ENCODE data around the gene AMTN.
"Not testable (repeated sequence)": the region's sequence is repeated elsewhere in the genome, so short reads cannot be mapped to it uniquely, and the experiment has no call there.

AMTN gene

GRCh38 chr4:70533791-70534190 lies 15.4 kb downstream of the AMTN start:
- DNase-seq (no peak), ATAC-seq (no peak)
- no peak overlapping the region for H3K27ac Mint-ChIP-seq
- H3K4me3 Mint-ChIP-seq = no peak overlapping the region
- no peaks in the 10 kb centered on the region for H3K4me1 Mint-ChIP-seq
- no peaks in the 10 kb centered on the region for H3K27me3 Mint-ChIP-seq
- no peaks in the 10 kb centered on the region for H3K9me3 Mint-ChIP-seq

DNA sequence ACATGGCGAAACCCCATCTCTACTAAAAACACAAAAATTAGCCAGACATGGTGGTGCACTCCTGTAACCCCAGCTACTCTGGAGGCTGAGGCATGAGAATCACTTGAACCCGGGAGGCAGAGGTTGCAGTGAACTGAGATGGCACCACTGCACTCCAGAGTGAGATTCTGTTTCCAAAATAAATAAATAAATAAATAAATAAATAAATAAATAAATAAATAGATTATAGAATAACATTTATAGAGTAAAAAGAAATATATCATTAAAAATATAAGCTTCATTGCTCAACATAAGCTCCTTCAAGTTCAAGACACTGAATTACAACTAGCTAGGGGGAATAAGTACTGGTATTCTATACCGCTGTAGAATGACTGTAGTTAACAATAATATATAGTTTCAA lies 16.5 kb downstream of the AMTN start:
- H3K9me3 Mint-ChIP-seq, DNase-seq, H3K4me3 Mint-ChIP-seq, H3K4me1 Mint-ChIP-seq, ATAC-seq, H3K27ac Mint-ChIP-seq, H3K27me3 Mint-ChIP-seq: not testable (repeated sequence)

DNA sequence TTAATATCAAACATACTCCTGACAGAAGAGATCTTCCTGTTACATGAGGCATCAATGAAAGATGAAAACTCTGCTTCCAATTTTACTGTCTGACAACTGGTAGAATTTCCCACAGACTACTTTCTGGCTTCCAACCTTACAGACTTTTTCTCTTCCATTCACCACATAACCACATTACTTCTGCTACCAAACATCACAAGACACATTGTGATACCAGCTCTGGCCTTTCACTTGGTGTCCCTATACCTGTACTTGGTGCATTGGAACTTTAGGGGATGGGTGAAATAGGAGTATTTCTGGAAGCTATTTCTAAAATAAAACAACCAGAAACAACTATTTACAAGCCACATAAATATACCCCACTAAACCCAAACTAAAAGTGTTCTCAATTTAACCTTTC lies 20.5 kb downstream of the AMTN start:
- Mint-ChIP-seq H3K4me3 (no peak overlapping the region), H3K27ac (no peak overlapping the region), H3K27me3 (peaks cover 8% of the 10 kb centered on the region), H3K9me3 (no peaks in the 10 kb centered on the region), H3K4me1 (no peaks in the 10 kb centered on the region)
- ATAC-seq (no peak), DNase-seq (no peak)

DNA sequence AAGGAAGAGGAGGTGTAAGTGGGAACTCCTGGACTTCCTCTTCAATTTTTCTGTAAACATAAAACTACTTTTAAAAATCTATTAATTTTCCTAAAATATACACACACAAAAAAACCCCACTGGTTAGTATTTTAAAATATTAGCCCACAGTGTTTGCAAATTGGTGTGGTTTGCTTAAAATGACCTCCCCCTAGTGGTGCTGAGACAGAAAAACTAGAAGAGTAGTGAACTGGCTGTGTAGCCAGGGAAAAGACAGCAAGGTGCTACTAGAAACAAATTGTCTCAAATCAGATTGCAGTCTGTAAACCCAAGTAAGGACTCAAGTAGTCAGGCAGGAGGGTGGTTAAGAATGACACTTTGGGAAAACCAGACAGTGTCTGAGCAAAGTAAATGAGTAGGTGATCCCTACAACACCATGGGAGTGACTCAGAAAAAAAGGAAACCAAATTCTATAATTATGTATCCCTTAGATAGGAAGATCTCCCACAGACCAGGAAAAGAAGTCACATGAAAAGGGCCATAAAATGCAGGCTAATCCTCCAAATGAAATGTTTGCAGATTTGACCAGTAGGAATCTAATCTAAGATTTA lies 26.0 kb downstream of the AMTN start:
- Mint-ChIP-seq H3K4me1 (no peaks in the 10 kb centered on the region), H3K27ac (no peak overlapping the region), H3K27me3 (peaks cover 16% of the 10 kb centered on the region), H3K9me3 (no peaks in the 10 kb centered on the region), H3K4me3 (no peak overlapping the region)
- ATAC-seq (no peak), DNase-seq (no peak)

DNA sequence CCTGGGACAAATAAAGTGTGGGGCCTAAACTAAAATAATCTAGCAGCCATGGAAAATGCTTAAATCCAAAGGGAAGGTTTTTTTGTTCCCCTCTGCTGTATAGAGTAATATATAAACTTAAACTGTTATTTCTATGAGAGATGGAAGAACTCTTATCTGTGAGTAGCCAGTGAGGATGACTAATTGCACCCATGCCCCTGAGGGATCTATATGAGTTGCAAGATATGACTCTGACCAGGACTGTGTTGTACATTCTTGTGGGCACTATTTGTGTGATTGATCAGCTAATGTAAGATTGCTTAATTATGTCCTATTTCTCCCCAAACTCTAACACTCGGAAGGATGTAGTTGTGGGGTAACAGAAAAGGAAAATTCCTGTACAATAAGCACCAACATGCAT lies 38.5 kb downstream of the AMTN start:
- no peak for DNase-seq
- Mint-ChIP-seq H3K4me3 (no peak overlapping the region), H3K9me3 (peaks cover 0 to 4% of the 10 kb centered on the region in 2 donors), H3K27ac (no peak overlapping the region), H3K4me1 (peaks cover 11% of the 10 kb centered on the region), H3K27me3 (no peaks in the 10 kb centered on the region)
- ATAC-seq = no peak

GRCh38 chr4:70559211-70559830 lies 41.0 kb downstream of the AMTN start:
- ATAC-seq (no peak), DNase-seq (peak; percentile 27 to 33)
- Mint-ChIP-seq H3K4me3 (no peak overlapping the region), H3K9me3 (peaks cover 0 to under 1% of the 10 kb centered on the region in 2 donors), H3K27me3 (no peaks in the 10 kb centered on the region), H3K4me1 (peaks cover 11% of the 10 kb centered on the region), H3K27ac (no peak overlapping the region)

GRCh38 chr4:70559924-70560323 lies 41.6 kb downstream of the AMTN start:
- no peaks in the 10 kb centered on the region for H3K9me3 Mint-ChIP-seq
- no peak overlapping the region for H3K27ac Mint-ChIP-seq
- no peaks in the 10 kb centered on the region for H3K27me3 Mint-ChIP-seq
- DNase-seq (no peak), ATAC-seq (no peak)
- H3K4me3 Mint-ChIP-seq = no peak overlapping the region
- H3K4me1 Mint-ChIP-seq = peaks cover 11% of the 10 kb centered on the region

DNA sequence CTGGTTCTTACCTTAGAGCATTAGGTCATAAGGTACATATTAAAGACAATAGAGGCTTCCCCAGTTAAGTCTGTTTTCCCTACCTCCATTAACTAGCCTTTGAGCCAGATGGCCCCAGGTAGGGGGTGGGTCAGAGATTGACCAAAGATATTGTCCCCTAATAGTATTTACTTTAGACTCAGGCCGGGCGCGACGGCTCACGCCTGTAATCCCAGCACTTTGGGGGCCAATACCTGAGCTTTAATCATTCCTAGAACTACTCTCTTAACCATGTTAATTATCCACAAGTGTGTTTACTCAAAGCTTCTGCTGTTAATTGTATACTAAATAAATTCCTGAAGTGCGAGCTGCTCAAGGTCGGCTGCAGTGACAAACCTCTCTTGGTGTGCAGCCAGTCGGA lies 45.7 kb downstream of the AMTN start:
- ATAC-seq (no peak), DNase-seq (no peak)
- Mint-ChIP-seq H3K9me3 (peaks cover 0 to 4% of the 10 kb centered on the region in 2 donors), H3K27me3 (no peaks in the 10 kb centered on the region), H3K4me3 (no peak overlapping the region), H3K27ac (no peak overlapping the region), H3K4me1 (peaks cover 4% of the 10 kb centered on the region)

GRCh38 chr4:70570796-70571195 lies 52.4 kb downstream of the AMTN start:
- Mint-ChIP-seq H3K27ac (no peak overlapping the region), H3K4me1 (no peaks in the 10 kb centered on the region), H3K9me3 (peaks cover 4 to 10% of the 10 kb centered on the region in 2 donors), H3K4me3 (no peak overlapping the region), H3K27me3 (peaks cover 18% of the 10 kb centered on the region)
- ATAC-seq = no peak
- no peak for DNase-seq

GRCh38 chr4:70571772-70572171 lies 53.4 kb downstream of the AMTN start:
- H3K4me1 Mint-ChIP-seq = no peaks in the 10 kb centered on the region
- no peak for ATAC-seq
- no peak for DNase-seq
- peaks cover 4 to 10% of the 10 kb centered on the region in 2 donors for H3K9me3 Mint-ChIP-seq
- peaks cover 18% of the 10 kb centered on the region for H3K27me3 Mint-ChIP-seq
- no peak overlapping the region for H3K27ac Mint-ChIP-seq
- H3K4me3 Mint-ChIP-seq = no peak overlapping the region

GRCh38 chr4:70575964-70576363 lies 57.6 kb downstream of the AMTN start:
- ATAC-seq = no peak
- Mint-ChIP-seq H3K9me3 (peaks cover 0 to 5% of the 10 kb centered on the region in 2 donors), H3K4me1 (no peaks in the 10 kb centered on the region), H3K4me3 (no peak overlapping the region), H3K27ac (no peak overlapping the region), H3K27me3 (peaks cover 4% of the 10 kb centered on the region)
- DNase-seq = no peak

DNA sequence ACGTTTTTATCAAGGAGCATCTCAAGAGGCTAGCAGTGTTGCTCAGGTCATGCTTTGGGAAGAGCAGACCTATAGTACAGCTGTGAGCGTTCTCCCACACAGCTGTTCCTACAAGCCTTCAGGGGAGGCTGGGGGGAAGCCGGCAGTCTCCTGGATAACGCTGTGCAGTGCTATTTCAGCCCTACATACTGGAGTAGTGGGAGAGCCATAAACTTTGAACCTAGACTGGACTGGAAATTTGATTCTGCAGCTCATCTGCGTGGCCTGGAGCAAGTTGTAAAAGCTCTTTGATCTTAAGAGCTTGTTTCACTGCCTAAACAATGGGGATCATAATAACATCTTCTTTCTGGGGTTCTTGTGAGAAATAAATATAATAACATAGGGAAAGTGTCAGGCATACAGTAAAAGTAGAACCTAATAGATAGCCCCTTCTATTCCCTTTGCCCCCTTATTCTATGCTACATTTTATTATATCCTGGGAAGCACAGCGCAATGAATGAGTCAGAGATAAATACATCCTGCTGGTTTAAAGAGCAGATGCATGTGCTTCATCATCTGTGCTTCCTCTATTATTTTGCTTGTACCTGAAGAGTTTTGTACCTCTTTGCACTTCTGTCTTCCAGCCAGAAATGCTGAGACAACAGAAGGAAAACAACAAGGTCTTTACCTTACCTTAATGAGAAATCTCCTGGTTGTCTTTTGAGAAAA lies 59.0 kb downstream of the AMTN start:
- ATAC-seq (no peak), DNase-seq (no peak)
- Mint-ChIP-seq H3K4me3 (no peak overlapping the region), H3K27ac (no peak overlapping the region), H3K4me1 (no peaks in the 10 kb centered on the region), H3K9me3 (peaks cover 0 to 5% of the 10 kb centered on the region in 2 donors), H3K27me3 (no peaks in the 10 kb centered on the region)

DNA sequence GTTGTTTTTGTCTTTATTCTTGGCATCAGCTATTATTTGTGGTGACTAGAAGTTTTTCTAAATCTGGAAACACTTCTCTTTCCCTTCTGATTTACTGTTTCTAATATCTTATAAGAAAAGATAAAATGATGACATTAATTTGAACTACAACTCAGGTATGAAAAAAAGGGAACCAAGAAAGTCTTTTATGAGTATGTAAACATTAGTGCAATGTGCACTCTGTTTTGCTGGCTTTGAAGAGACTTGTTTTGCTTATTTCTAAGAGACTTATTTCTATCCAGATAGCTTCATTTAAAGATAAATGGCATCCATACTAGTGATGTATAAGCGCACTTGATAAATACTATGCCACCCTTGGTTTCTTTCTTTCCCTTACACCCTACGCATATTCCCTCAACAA lies 63.6 kb downstream of the AMTN start:
- no peak for DNase-seq
- H3K4me3 Mint-ChIP-seq = no peak overlapping the region
- H3K4me1 Mint-ChIP-seq = no peaks in the 10 kb centered on the region
- ATAC-seq = no peak
- no peak overlapping the region for H3K27ac Mint-ChIP-seq
- peaks cover 0 to 5% of the 10 kb centered on the region in 2 donors for H3K9me3 Mint-ChIP-seq
- no peaks in the 10 kb centered on the region for H3K27me3 Mint-ChIP-seq

Measured in stimulated activated naive CD8-positive, alpha-beta T cell treated with anti-CD3 and anti-CD28 coated beads, Interleukin-15, amount 100 ng/mL, for 72 hours (primary cell).